IPS-20b (cell line): Measurements from ENCODE around the gene FILIP1L.

Experiments
- H3K27ac ChIP-seq: one replicate; pipeline ENCODE4 v1.5.1; 2013; ENCODE audit warnings: low read length
- H3K27me3 ChIP-seq: 2 replicates; pipeline ENCODE4 v1.6.1; 2013; ENCODE audit warnings: mild to moderate bottlenecking, low read length, inconsistent platforms; ENCODE audit not compliant: insufficient read depth
- H3K36me3 ChIP-seq: 2 replicates; pipeline ENCODE4 v1.6.1; 2013; ENCODE audit warnings: low read depth, mild to moderate bottlenecking, inconsistent platforms, low read length, moderate library complexity; ENCODE audit not compliant: insufficient read depth
- H3K4me1 ChIP-seq: 2 replicates; pipeline ENCODE4 v1.6.1; 2013; ENCODE audit warnings: mild to moderate bottlenecking, control low read depth, inconsistent platforms, low read length, moderate library complexity; ENCODE audit not compliant: insufficient read depth
- H3K4me3 ChIP-seq: 2 replicates; pipeline ENCODE4 v1.5.1; 2013; ENCODE audit warnings: mild to moderate bottlenecking, low read length, inconsistent platforms
- H3K9ac ChIP-seq: 2 replicates; pipeline ENCODE4 v1.6.1; 2013; ENCODE audit warnings: low read depth, mild to moderate bottlenecking, inconsistent platforms, low read length, moderate library complexity
- H3K9me3 ChIP-seq: 2 replicates; pipeline ENCODE4 v1.6.1; 2013; ENCODE audit warnings: mild to moderate bottlenecking, low read depth, low read length, inconsistent platforms; ENCODE audit not compliant: insufficient read depth

Gene FILIP1L

DNA sequence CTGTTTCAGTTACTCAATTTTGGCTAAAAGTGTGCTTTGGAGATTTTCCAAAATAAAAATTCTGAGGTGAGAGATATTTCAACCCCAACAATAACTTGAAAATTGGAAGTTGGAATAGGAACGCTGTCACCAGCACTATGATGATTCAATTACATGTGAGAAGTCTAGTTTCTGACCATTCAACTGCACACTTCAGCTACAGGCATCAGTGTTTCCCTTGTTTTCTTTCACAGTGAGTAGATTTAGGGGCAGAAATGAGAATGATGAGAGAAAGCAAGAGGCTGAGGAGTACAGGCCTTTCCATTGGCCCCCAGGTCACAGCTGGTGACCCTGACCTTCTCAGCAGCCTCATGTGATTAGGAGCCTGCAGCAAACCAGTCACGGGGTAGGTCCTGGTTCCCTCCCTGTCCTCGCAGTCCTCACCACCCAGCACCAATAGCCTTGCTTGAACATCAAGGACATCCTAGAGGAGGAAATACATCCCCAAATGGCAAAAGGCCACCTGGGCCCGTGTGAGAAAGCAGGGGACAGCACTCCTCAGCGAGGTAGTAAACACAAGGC, 10.0 kb upstream of the FILIP1L start:
- Histone ChIP-seq H3K36me3 (no peaks in the 10 kb centered on the region), H3K9me3 (no peaks in the 10 kb centered on the region), H3K27ac (no peak overlapping the region), H3K4me3 (no peak overlapping the region), H3K9ac (no peak overlapping the region), H3K27me3 (no peaks in the 10 kb centered on the region), H3K4me1 (no peaks in the 10 kb centered on the region; the same call in 1 of the 2 replicates)

DNA sequence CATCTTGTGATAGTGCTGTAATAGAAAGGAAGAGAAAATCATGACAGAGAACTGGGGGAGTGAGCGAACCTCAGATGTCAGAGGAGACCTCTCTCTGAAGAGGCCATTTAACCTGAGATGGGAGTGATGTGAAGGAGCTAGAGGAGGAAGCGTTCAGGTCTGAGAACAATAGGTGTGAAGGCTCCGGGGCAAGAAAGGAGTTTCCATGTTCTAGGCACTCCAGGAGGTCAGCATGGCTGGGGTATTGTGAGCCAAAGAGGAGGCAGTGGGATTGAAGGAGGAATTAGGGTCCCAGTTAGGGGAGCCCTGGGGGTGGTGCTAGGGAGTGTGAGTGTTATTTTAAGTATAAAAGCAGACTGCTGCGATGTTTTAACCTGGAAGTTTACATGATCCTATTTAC, 8.8 kb upstream of the FILIP1L start:
- H3K9me3 ChIP-seq, result no peaks in the 10 kb centered on the region
- no peak overlapping the region for H3K27ac ChIP-seq
- no peaks in the 10 kb centered on the region for H3K36me3 ChIP-seq
- no peak overlapping the region for H3K4me3 ChIP-seq
- no peak overlapping the region for H3K9ac ChIP-seq
- no peaks in the 10 kb centered on the region; the same call in 1 of the 2 replicates for H3K4me1 ChIP-seq
- H3K27me3 ChIP-seq, result no peaks in the 10 kb centered on the region

DNA sequence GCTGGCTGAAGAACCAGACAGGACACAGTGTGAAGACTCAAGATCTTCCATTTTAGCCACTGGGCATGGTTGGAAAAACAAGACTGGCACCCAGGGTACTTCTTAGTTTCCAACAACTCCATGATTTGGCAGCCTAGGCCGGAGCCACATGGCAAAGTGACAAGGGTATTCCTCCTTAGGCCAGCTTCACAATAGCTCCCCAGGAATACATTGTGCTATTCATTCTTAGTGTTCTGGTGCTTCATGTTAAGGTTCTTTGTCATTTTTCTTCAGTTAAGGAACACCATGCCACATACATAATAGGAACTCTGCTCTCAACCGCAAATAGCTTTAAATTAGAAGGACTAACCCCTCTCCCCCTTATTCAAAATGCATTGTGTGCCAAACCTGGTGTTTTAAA, 8.0 kb upstream of the FILIP1L start:
- no peaks in the 10 kb centered on the region for H3K36me3 ChIP-seq
- no peak overlapping the region for H3K4me3 ChIP-seq
- H3K9ac ChIP-seq, result no peak overlapping the region
- no peak overlapping the region for H3K27ac ChIP-seq
- H3K9me3 ChIP-seq, result no peaks in the 10 kb centered on the region
- no peaks in the 10 kb centered on the region for H3K27me3 ChIP-seq
- no peaks in the 10 kb centered on the region; the same call in 1 of the 2 replicates for H3K4me1 ChIP-seq

DNA sequence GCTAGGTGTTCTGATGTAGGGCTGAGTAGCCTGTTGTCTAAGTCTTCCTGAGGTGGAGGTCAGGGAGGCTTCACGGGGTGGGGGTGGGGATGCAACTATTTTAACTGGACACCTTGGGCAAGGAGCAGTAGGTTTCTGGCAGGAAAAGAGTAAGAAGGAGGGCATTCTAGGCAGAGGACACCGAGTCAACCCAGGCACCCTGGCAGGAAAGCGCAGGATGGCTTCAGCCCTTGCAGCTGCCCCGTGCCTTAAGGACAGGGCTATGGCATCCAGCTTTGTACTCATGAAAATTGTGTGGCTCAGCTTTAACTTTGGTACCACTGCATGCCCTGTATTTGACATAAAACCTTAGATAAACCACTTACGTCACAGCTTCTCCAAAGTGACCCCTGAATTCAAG, 6.4 kb upstream of the FILIP1L start:
- Histone ChIP-seq H3K4me3 (no peak overlapping the region), H3K36me3 (no peaks in the 10 kb centered on the region), H3K27me3 (no peaks in the 10 kb centered on the region), H3K9me3 (no peaks in the 10 kb centered on the region), H3K9ac (no peak overlapping the region), H3K4me1 (no peaks in the 10 kb centered on the region; the same call in 1 of the 2 replicates), H3K27ac (no peak overlapping the region)

DNA sequence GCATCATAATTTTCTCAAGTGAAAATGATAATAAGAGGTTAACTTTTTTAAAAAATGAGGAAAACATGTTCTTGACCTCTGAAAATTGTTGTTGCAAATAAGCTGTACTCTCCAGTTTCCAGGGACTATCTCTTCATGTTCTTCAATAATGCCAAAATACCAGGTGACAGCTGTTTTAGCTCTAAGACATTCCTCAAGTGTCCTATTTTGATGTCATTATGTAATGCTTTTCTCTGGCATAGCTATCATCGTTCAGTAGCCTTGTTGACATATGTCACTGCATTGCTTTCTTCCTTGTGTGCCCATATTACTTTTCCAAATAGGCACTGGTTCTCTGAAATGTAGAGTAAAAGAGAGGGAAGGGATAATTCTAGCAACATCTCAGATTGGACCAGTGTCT, 5.7 kb upstream of the FILIP1L start:
- H3K36me3 ChIP-seq, result no peaks in the 10 kb centered on the region
- no peaks in the 10 kb centered on the region; the same call in 1 of the 2 replicates for H3K4me1 ChIP-seq
- no peak overlapping the region for H3K9ac ChIP-seq
- H3K27ac ChIP-seq, result no peak overlapping the region
- H3K27me3 ChIP-seq, result no peaks in the 10 kb centered on the region
- no peaks in the 10 kb centered on the region for H3K9me3 ChIP-seq
- no peak overlapping the region for H3K4me3 ChIP-seq

DNA sequence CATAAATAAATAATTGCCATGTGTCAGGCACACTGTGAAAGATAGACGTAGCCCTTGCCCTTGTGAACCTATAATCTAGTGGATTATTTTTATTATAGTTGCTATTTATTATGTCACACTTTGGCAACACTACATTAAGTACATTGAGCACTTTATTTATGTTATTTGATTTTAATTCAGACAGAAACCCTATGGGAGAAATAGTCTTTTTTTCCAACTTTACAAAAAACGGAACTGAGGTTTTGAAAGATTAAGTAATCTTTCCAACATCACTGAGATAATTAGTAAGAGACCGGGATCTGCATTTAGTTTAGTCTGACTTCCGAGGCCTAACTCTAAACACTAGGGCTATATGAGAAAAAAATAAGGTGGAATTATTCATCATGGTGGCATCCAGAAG, 2.8 kb upstream of the FILIP1L start:
- Histone ChIP-seq H3K4me3 (no peak overlapping the region), H3K9ac (no peak overlapping the region), H3K4me1 (no peaks in the 10 kb centered on the region), H3K27ac (no peak overlapping the region), H3K27me3 (no peaks in the 10 kb centered on the region), H3K36me3 (no peaks in the 10 kb centered on the region), H3K9me3 (no peaks in the 10 kb centered on the region)

DNA sequence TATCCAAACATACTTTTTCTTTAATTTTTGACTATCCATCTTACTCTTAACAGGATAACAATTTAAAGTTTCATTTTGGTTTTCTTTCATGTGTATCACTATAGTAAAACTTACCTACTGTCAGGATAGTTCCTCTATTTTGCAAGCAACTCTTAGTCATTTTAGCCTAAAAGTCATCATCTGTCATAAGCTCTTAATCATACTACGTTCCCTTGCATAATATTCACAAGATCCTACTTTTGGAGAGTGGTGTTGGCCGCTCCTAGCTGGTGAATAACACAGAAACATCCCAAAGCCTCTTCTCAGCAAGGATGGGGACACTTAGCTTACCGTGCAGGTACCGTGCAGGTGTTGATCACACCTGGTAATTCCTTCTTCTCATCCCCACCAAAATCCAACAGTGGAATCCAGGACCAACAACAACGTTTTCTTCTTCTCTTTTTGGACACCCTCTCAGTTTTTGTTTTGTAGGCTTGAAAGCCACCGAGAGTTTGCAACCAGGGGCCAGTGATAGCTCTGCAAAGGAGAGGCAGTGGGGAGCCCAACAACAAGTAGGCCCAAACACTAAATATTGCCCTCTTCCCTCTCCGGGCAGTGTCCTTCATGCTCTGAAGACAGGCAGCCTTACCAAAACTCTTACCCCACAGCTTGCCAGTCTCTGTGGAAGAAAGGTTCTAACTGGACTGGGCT, 433 bp downstream of the FILIP1L start:
- Histone ChIP-seq H3K36me3 (no peaks in the 10 kb centered on the region), H3K9ac (no peak overlapping the region), H3K9me3 (no peaks in the 10 kb centered on the region), H3K4me1 (no peaks in the 10 kb centered on the region), H3K27me3 (no peaks in the 10 kb centered on the region), H3K4me3 (no peak overlapping the region), H3K27ac (no peak overlapping the region)

DNA sequence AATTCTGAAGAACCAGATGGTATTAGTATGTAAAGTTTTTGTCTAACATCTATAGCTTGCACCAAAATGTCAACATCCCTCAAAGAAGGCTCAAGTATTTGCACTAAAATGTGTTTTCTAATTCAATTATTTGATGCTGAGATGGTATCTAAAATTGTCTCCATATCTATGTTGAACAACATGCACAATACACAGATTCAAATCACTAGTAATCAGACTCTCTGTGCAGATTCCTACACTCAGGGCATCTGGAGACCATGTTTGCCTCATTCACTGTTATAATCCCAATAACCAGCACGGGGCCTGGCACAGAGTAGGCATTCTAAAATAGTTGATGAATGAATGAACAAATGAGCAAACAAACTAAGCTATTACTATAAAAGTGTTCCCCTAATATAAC, 2.6 kb downstream of the FILIP1L start:
- H3K36me3 ChIP-seq, result no peaks in the 10 kb centered on the region
- no peaks in the 10 kb centered on the region for H3K27me3 ChIP-seq
- H3K27ac ChIP-seq, result no peak overlapping the region
- no peaks in the 10 kb centered on the region for H3K9me3 ChIP-seq
- H3K9ac ChIP-seq, result no peak overlapping the region
- H3K4me1 ChIP-seq, result no peaks in the 10 kb centered on the region
- no peak overlapping the region for H3K4me3 ChIP-seq

DNA sequence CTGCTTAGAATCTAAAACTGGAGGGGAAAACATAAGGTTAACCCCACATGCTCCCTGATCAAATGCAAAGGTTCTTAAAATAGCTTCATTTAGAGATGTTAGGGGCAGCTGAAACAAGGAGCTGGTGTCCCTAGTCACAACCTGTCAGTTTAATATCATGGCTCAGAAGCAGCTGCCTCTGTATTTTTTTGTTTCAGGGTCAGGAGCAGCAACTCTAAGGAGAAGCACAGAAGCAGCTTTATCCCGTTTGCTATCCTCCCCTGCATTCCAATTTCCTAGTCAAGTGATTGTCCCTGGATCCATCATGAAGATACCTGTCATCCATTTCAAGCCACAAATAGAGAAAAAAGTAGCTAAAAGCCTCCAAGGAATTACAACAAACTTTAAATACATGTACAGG, 4.1 kb downstream of the FILIP1L start:
- Histone ChIP-seq H3K27ac (no peak overlapping the region), H3K4me1 (no peaks in the 10 kb centered on the region), H3K27me3 (no peaks in the 10 kb centered on the region)

DNA sequence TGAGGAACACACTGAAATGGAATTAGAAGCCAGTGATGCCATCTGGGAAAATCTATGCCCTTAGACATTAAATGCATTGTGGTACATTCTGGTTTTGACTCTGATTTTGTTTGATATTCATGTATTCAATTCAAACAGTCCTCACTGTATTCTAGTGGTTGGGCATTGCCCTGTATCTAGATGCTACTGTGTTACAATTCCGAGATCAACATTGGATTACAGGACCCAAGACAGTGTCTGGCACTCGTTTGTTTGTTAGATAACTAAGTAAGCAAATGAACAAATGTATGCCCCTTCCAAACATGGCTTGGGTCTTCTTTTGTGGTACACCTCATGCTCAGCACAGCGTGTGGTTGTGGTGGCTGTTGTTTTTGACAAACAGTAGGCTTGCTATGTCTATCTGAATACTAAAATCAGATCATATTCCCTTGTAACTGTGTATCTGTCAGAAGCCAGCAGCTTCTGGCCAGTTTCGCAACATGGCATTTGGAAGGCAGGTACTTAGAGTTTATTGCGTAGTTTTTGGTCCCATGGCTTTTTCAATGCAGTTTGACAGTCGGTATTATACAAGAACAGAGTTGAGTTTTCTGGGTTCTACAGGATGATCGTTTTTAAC, 5.7 kb downstream of the FILIP1L start:
- Histone ChIP-seq H3K4me3 (no peak overlapping the region), H3K27ac (no peak overlapping the region), H3K36me3 (no peaks in the 10 kb centered on the region), H3K27me3 (no peaks in the 10 kb centered on the region), H3K9me3 (no peaks in the 10 kb centered on the region), H3K9ac (no peak overlapping the region), H3K4me1 (no peaks in the 10 kb centered on the region)

More for the DNA sequence above, 4.1 kb downstream of the FILIP1L start:
- no peak overlapping the region for H3K9ac ChIP-seq
- H3K9me3 ChIP-seq, result no peaks in the 10 kb centered on the region
- H3K4me3 ChIP-seq, result no peak overlapping the region
- no peaks in the 10 kb centered on the region for H3K36me3 ChIP-seq

DNA sequence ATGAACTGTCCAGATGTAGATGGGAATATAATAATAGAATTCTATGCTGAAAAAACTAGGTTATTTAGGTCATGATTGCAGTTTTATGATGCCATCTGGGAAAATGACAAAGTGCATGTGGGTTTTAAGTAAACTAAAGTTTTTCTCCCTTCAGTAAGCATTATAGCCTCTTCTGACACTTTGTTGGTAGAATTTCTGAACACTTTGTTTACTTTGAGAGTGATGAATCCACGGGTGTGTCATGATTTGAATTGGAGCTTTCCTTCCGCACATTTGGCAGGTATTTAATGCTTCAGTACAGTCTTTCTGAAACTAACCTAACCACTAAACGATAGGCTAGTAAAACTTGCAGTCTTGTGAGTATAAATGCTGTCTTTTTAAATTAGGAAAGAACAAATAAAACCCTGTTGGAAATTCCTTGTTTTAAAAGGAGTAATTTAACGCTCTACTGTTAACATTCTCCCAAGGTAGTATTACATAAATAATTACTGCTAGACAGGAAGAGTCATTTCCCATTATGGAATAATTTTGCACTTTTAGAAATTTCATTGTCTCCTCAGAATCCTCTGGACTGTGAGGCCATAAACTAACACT, 7.0 kb downstream of the FILIP1L start:
- Histone ChIP-seq H3K9me3 (no peaks in the 10 kb centered on the region), H3K27ac (no peak overlapping the region), H3K9ac (no peak overlapping the region), H3K36me3 (no peaks in the 10 kb centered on the region), H3K4me1 (no peaks in the 10 kb centered on the region), H3K27me3 (no peaks in the 10 kb centered on the region), H3K4me3 (no peak overlapping the region)
